ENCODE measurements around the gene CPED1. TPM values are rescaled to one million over a fixed set of nuclear protein-coding genes. Genes with fewer than 3 reads are reported as not detected.

The CPED1 gene
- total RNA-seq, 1 experiment from 2014 or later: 0.39 TPM

DNA sequence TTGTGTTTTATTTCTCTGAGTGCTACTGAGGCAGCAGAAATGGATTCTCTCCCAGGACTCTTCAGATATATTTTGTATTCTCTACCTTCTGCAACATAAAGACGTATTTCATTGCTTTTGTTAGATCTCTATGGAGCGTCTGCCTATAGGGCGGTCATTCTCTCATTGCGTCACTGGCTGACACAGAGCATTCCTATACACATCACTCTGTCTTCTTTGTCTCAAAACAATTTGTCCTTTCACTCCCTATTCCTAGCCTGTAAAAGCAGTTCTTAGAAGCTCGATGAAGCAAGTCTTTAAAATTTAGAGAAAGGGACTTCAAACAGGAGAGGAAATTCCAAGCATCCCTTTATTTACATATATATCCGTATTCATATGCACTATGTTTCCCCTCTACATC lies 120.6 kb downstream of the CPED1 start:
- no peak for ATAC-seq
- H3K27ac ChIP-seq (ENCODE audit: low read length): no peak overlapping the region
- CTCF ChIA-PET: no interaction called here

DNA sequence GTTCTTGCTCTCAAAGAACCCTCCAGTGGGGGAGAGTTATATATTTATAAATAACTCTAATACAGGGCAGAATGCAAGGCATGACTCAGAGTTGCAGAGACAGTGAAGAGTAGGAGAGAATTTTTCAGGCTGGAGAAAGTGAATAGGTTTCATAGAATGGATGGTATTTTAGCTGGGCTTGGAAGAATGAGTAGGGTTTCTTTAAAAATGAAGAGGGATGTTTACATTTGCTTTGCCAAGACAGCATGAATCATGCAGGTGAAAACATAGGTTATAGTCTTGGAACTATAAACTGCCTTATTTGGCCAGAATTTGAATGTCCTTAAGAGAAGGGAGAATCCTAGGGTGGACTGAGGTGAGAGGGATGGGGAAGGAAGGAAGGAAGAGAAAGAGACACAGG lies 124.8 kb downstream of the CPED1 start:
- in situ Hi-C loops (cut with HindIII; ENCODE audit: low pct_unique_long_range_greater_than_20kb, low sequenced_read_pairs): no loop called here
- no TSS peak for BruUV-seq (replicated peaks)
- Histone ChIP-seq H3K4me3 (ENCODE audit: low read depth in 2 of 2, low read length in 2 of 2) (no peak overlapping the region), H3K27ac (ENCODE audit: low read length) (no peak overlapping the region), H3K9me3 (ENCODE audit: control insufficient read depth, insufficient read depth, low read depth, low read length) (no peaks in the 10 kb centered on the region), H3K4me1 (ENCODE audit: control insufficient read depth, insufficient read depth, low read length) (no peaks in the 10 kb centered on the region), H3K36me3 (ENCODE audit: control insufficient read depth, insufficient read depth, low read length) (no peaks in the 10 kb centered on the region), H3K27me3 (ENCODE audit: control insufficient read depth, insufficient read depth, low read length) (peaks cover 7% of the 10 kb centered on the region; the same call in 1 of the 2 replicates)
- ATAC-seq (no peak), DNase-seq (ENCODE audit: low read depth, low spot score) (no peak)
- POLR2A ChIA-PET: no interaction called here
- TF ChIP-seq SIN3A (IDR thresholded peaks at IDR 0.05; ENCODE audit: borderline replicate concordance, insufficient read depth, low read depth, low read length) (no peak), CTCF (IDR thresholded peaks at IDR 0.05) (no peak), TCF7L2 (IDR thresholded peaks at IDR 0.05; ENCODE audit: low read depth, low read length) (no peak), POLR2AphosphoS5 (IDR thresholded peaks at IDR 0.05; ENCODE audit: low read depth, low read length) (no peak)
- TF ChIP-seq, protein P1, sequence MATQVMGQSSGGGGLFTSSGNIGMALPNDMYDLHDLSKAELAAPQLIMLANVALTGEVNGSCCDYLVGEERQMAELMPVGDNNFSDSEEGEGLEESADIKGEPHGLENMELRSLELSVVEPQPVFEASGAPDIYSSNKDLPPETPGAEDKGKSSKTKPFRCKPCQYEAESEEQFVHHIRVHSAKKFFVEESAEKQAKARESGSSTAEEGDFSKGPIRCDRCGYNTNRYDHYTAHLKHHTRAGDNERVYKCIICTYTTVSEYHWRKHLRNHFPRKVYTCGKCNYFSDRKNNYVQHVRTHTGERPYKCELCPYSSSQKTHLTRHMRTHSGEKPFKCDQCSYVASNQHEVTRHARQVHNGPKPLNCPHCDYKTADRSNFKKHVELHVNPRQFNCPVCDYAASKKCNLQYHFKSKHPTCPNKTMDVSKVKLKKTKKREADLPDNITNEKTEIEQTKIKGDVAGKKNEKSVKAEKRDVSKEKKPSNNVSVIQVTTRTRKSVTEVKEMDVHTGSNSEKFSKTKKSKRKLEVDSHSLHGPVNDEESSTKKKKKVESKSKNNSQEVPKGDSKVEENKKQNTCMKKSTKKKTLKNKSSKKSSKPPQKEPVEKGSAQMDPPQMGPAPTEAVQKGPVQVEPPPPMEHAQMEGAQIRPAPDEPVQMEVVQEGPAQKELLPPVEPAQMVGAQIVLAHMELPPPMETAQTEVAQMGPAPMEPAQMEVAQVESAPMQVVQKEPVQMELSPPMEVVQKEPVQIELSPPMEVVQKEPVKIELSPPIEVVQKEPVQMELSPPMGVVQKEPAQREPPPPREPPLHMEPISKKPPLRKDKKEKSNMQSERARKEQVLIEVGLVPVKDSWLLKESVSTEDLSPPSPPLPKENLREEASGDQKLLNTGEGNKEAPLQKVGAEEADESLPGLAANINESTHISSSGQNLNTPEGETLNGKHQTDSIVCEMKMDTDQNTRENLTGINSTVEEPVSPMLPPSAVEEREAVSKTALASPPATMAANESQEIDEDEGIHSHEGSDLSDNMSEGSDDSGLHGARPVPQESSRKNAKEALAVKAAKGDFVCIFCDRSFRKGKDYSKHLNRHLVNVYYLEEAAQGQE (IDR thresholded peaks at IDR 0.05; ENCODE audit: insufficient read depth in 1 of 2, low read depth in 2 of 2, low read length in 1 of 2): no peak
- intact Hi-C loops (cut with micrococcal nuclease; ENCODE audit: unreplicated experiment): no loop called here
- CTCF ChIA-PET: no interaction called here

More for the DNA sequence above, 120.6 kb downstream of the CPED1 start:
- TF ChIP-seq CTCF (IDR thresholded peaks at IDR 0.05) (no peak), POLR2AphosphoS5 (IDR thresholded peaks at IDR 0.05; ENCODE audit: low read depth, low read length) (no peak), SIN3A (IDR thresholded peaks at IDR 0.05; ENCODE audit: borderline replicate concordance, insufficient read depth, low read depth, low read length) (no peak), TCF7L2 (IDR thresholded peaks at IDR 0.05; ENCODE audit: low read depth, low read length) (no peak)
- TF ChIP-seq, protein P1 (IDR thresholded peaks at IDR 0.05; ENCODE audit: insufficient read depth in 1 of 2, low read depth in 2 of 2, low read length in 1 of 2): no peak
- in situ Hi-C loops (cut with HindIII; ENCODE audit: low pct_unique_long_range_greater_than_20kb, low sequenced_read_pairs): no loop called here
- BruUV-seq (replicated peaks): no TSS peak
- Histone ChIP-seq H3K4me3 (ENCODE audit: low read depth in 2 of 2, low read length in 2 of 2) (no peak overlapping the region), H3K4me1 (ENCODE audit: control insufficient read depth, insufficient read depth, low read length) (no peaks in the 10 kb centered on the region), H3K9me3 (ENCODE audit: control insufficient read depth, insufficient read depth, low read depth, low read length) (no peaks in the 10 kb centered on the region), H3K36me3 (ENCODE audit: control insufficient read depth, insufficient read depth, low read length) (no peaks in the 10 kb centered on the region), H3K27me3 (ENCODE audit: control insufficient read depth, insufficient read depth, low read length) (peaks cover 15% of the 10 kb centered on the region)
- no peak for DNase-seq (ENCODE audit: low read depth, low spot score)
- POLR2A ChIA-PET: no interaction called here
- intact Hi-C loops (cut with micrococcal nuclease; ENCODE audit: unreplicated experiment): loop anchor here (2.0 to 5.0 kb wide), 3 partner anchors 122 to 317 kb away; no protein-coding TSS in a partner anchor
